Colonic mucosa (tissue), 4 donors: ENCODE data around the gene POLRMT. TPM values are rescaled to one million over a fixed set of nuclear protein-coding genes. Genes with fewer than 3 reads are reported as not detected.

Source experiments
- DNase-seq: peaks from one replicate; pipeline ENCODE4 v3.0.0-alpha.2; 2020
- H3K27ac ChIP-seq: fragments of 200-600 bp; one replicate; pipeline ENCODE4 v1.8.0; 2021
- H3K27me3 ChIP-seq: fragments of 200-600 bp; one replicate; pipeline ENCODE4 v1.8.0; 2021
- H3K36me3 ChIP-seq: fragments of 200-600 bp; one replicate; pipeline ENCODE4 v1.8.0; 2021
- H3K4me1 ChIP-seq: fragments of 200-600 bp; one replicate; pipeline ENCODE4 v1.8.0; 2021; ENCODE audit warnings: mild to moderate bottlenecking
- H3K4me3 ChIP-seq: fragments of 200-600 bp; one replicate; pipeline ENCODE4 v1.8.0; 2021
- H3K9ac ChIP-seq, 2 donors: one replicate each; pipeline ENCODE4 v1.7.0; 2013; ENCODE audit warnings: control low read depth in 2 of 2, low read depth in 2 of 2, low read length in 2 of 2
- H3K9me3 ChIP-seq: fragments of 200-600 bp; one replicate; pipeline ENCODE4 v1.8.0; 2021
- CTCF ChIP-seq: fragments of 200-600 bp; IDR thresholded peaks from one replicate; pipeline ENCODE4 v1.8.0; 2022; ENCODE audit warnings: antibody characterized with exemption, mild to moderate bottlenecking
- intact Hi-C: fragments of 100-400 bp; cut with DNase I; formaldehyde crosslinking; loops from one replicate; pipeline ENCODE4 v1.14.1; 2022
- total RNA-seq, 2 donors: library from RNA; stranded (reverse); fragmentation: NEBNext Ultra II Directional in 1 of 2; extraction: Animal tissue kit (Norgen Biotek cat#: 25700) in 1 of 2; gene quantifications; one replicate each; pipeline ENCODE4 v1.2.1, GENCODE V29; 2021
- donor health status: healthy.
- donor health status: DM: no; HTN: no; CAD: no.
- donor health status: DM: no; HTN: no; CAD: no.

POLRMT gene
- total RNA-seq, 2 donors from 2014 or later = 50.2 to 77.3 TPM

- peaks cover 19% of the 10 kb centered on the region for H3K27me3 ChIP-seq
- no peaks in the 10 kb centered on the region for H3K36me3 ChIP-seq
- peak overlapping the region; percentile 51 to 90 for H3K9ac ChIP-seq
- peak overlapping the region; percentile 81 for H3K27ac ChIP-seq
- peak overlapping the region; percentile 58 for H3K4me3 ChIP-seq
- DNase-seq = peak; percentile 58
- intact Hi-C loops = no loop called here
- no peaks in the 10 kb centered on the region for H3K9me3 ChIP-seq
- H3K4me1 ChIP-seq = no peaks in the 10 kb centered on the region
- TF ChIP-seq CTCF = no peak
Measured at GRCh38 chr19:679418-680286, 46.3 kb upstream of the POLRMT start.

- Histone ChIP-seq H3K4me1 (no peaks in the 10 kb centered on the region), H3K27me3 (peaks cover 19% of the 10 kb centered on the region)
Measured at GRCh38 chr19:678791-679388, 45.6 kb upstream of the POLRMT start.

GRCh38 chr19:677601-678436 lies 44.5 kb upstream of the POLRMT start:
- Histone ChIP-seq H3K9me3 (no peaks in the 10 kb centered on the region), H3K27me3 (peaks cover 19% of the 10 kb centered on the region), H3K36me3 (no peaks in the 10 kb centered on the region), H3K9ac (peak overlapping the region in 1 of 2 donors; percentile 33), H3K4me1 (no peaks in the 10 kb centered on the region), H3K27ac (peak overlapping the region; percentile 62), H3K4me3 (no peak overlapping the region)
- TF ChIP-seq CTCF = no peak
- intact Hi-C loops = no loop called here
- DNase-seq = no peak

More at GRCh38 chr19:678791-679388, 45.6 kb upstream of the POLRMT start:
- intact Hi-C loops = no loop called here
- H3K9ac ChIP-seq = peak overlapping the region; percentile 51 to 74
- H3K9me3 ChIP-seq = no peaks in the 10 kb centered on the region
- no peaks in the 10 kb centered on the region for H3K36me3 ChIP-seq
- no peak for DNase-seq
- TF ChIP-seq CTCF = no peak
- H3K27ac ChIP-seq = peak overlapping the region; percentile 81
- no peak overlapping the region for H3K4me3 ChIP-seq

- Histone ChIP-seq H3K4me1 (no peaks in the 10 kb centered on the region), H3K27ac (peak overlapping the region; percentile 62), H3K27me3 (peaks cover 19% of the 10 kb centered on the region), H3K36me3 (no peaks in the 10 kb centered on the region), H3K9me3 (no peaks in the 10 kb centered on the region), H3K4me3 (peak overlapping the region; percentile 36), H3K9ac (peak overlapping the region in 1 of 2 donors; percentile 70)
- TF ChIP-seq CTCF = no peak
- DNase-seq = peak; percentile 57
- intact Hi-C loops = no loop called here
Measured at GRCh38 chr19:677201-677600, 43.9 kb upstream of the POLRMT start.
